GM23338 (cell line): ENCODE measurements around the gene PCLO. TPM values are rescaled to one million over a fixed set of nuclear protein-coding genes. Genes with fewer than 3 reads are reported as not detected.

Experiments
- ATAC-seq: fragments of 200-7000 bp; cut with Tn5 transposase; 3 replicates; pipeline ENCODE4 v1.9.1; 2020
- DNase-seq: peaks from one replicate; pipeline ENCODE4 v3.0.0-alpha.2; 2015; ENCODE audit warnings: low spot score
- H2AFZ ChIP-seq: fragments of 200-600 bp; sonication (generic); 2 replicates; pipeline ENCODE4 v1.8.0; 2016; ENCODE audit warnings: antibody characterized with exemption, mild to moderate bottlenecking, moderate library complexity
- H3F3A ChIP-seq: fragments of 200-600 bp; sonication (generic); replicated peaks from 2 replicates; pipeline ENCODE4 v1.8.0; 2017; ENCODE audit warnings: antibody characterized with exemption, mixed run types, low read depth
- H3K27ac ChIP-seq: fragments of 200-600 bp; sonication (generic); 2 replicates; pipeline ENCODE4 v1.6.1; 2016; ENCODE audit warnings: low read depth
- H3K27me3 ChIP-seq: fragments of 200-600 bp; sonication (generic); 2 replicates; pipeline ENCODE4 v1.8.0; 2016; ENCODE audit warnings: mild to moderate bottlenecking, mixed run types, moderate library complexity; ENCODE audit not compliant: insufficient read depth
- H3K36me3 ChIP-seq: fragments of 200-600 bp; sonication (generic); 2 replicates; pipeline ENCODE4 v1.8.0; 2016; ENCODE audit warnings: mild to moderate bottlenecking; ENCODE audit not compliant: insufficient read depth
- H3K4me1 ChIP-seq: fragments of 200-600 bp; sonication (generic); 2 replicates; pipeline ENCODE4 v1.8.0; 2016; ENCODE audit warnings: mild to moderate bottlenecking, moderate library complexity; ENCODE audit not compliant: insufficient read depth
- H3K4me2 ChIP-seq: fragments of 200-600 bp; sonication (generic); 2 replicates; pipeline ENCODE4 v1.7.1; 2017; ENCODE audit warnings: mixed run types
- H3K4me3 ChIP-seq: fragments of 200-600 bp; sonication (generic); 2 replicates; pipeline ENCODE4 v1.6.1; 2016; ENCODE audit warnings: mixed run types
- H3K79me2 ChIP-seq: fragments of 200-600 bp; sonication (generic); replicated peaks from 2 replicates; pipeline ENCODE4 v1.8.0; 2017; ENCODE audit warnings: mild to moderate bottlenecking; ENCODE audit not compliant: insufficient read depth
- H3K9me2 ChIP-seq: fragments of 200-600 bp; sonication (generic); 2 replicates; pipeline ENCODE4 v1.8.0; 2017; ENCODE audit not compliant: insufficient read depth
- H4K20me1 ChIP-seq: fragments of 200-600 bp; sonication (generic); replicated peaks from 2 replicates; pipeline ENCODE4 v1.8.0; 2017; ENCODE audit warnings: mild to moderate bottlenecking; ENCODE audit not compliant: insufficient read depth
- H3K27ac Mint-ChIP-seq: 2 replicates; pipeline ENCODE4 v1.8.0; 2020; ENCODE audit warnings: inconsistent platforms, mild to moderate bottlenecking, moderate library complexity, mixed read lengths
- H3K27me3 Mint-ChIP-seq: 3 replicates; pipeline ENCODE4 v1.8.0; 2022; ENCODE audit warnings: low read depth, mild to moderate bottlenecking, moderate library complexity, mixed read lengths, inconsistent platforms; ENCODE audit not compliant: insufficient read depth, poor library complexity
- H3K36me3 Mint-ChIP-seq: 3 replicates; pipeline ENCODE4 v1.8.0; 2021; ENCODE audit warnings: low read depth, mild to moderate bottlenecking, inconsistent platforms, moderate library complexity, mixed read lengths
- H3K4me1 Mint-ChIP-seq: 3 replicates; pipeline ENCODE4 v1.8.0; 2020; ENCODE audit warnings: mild to moderate bottlenecking, inconsistent platforms, mixed read lengths
- H3K4me3 Mint-ChIP-seq: 3 replicates; pipeline ENCODE4 v1.8.0; 2021; ENCODE audit warnings: moderate library complexity, mild to moderate bottlenecking, inconsistent platforms, mixed read lengths
- H3K9me3 Mint-ChIP-seq: 3 replicates; pipeline ENCODE4 v1.8.0; 2020; ENCODE audit warnings: moderate library complexity, mild to moderate bottlenecking, inconsistent platforms, mixed read lengths
- CREB1 ChIP-seq: fragments of 250-450 bp; sonication (Bioruptor Pico); IDR thresholded peaks from 2 replicates; pipeline ENCODE4 v1.5.0; 2020; ENCODE audit warnings: low read depth, mild to moderate bottlenecking, moderate library complexity
- CTCF ChIP-seq, 2 experiments: fragments of 200-600 bp in 1 of 2; sonication (generic) in 1 of 2; conservative IDR thresholded peaks; 2 replicates each; pipeline versions ENCODE4 v1.5.1 to v1.6.1; 2016 to 2017; ENCODE audit warnings: antibody characterized with exemption in 2 of 2, low read depth in 2 of 2, mild to moderate bottlenecking in 2 of 2, moderate library complexity in 1 of 2
- ETS1 ChIP-seq: IDR thresholded peaks from 2 replicates; pipeline ENCODE4 v1.6.1; 2016; ENCODE audit warnings: antibody characterized with exemption
- EZH2 ChIP-seq: fragments of 200-600 bp; sonication (generic); IDR thresholded peaks from one replicate; pipeline ENCODE4 v1.8.0; 2017; ENCODE audit warnings: antibody characterized with exemption, mild to moderate bottlenecking, low read depth; ENCODE audit not compliant: unreplicated experiment
- EZH2phosphoT487 ChIP-seq: fragments of 200-600 bp; sonication (generic); IDR thresholded peaks from one replicate; pipeline ENCODE4 v1.8.1; 2018; ENCODE audit warnings: antibody characterized with exemption; ENCODE audit not compliant: unreplicated experiment
- NANOG ChIP-seq: IDR thresholded peaks from 2 replicates; pipeline ENCODE4 v1.6.1; 2016; ENCODE audit warnings: antibody characterized with exemption, borderline replicate concordance
- POLR2AphosphoS5 ChIP-seq: IDR thresholded peaks from 2 replicates; pipeline ENCODE4 v1.6.1; 2016; ENCODE audit warnings: antibody characterized with exemption, low read depth
- ZNF462 ChIP-seq: fragments of 250-450 bp; sonication (Bioruptor Pico); IDR thresholded peaks from 2 replicates; pipeline ENCODE4 v1.5.0; 2020; ENCODE audit warnings: mild to moderate bottlenecking, moderate library complexity
- polyA plus RNA-seq: library from polyadenylated mRNA; unstranded; fragments of >200 nt; fragmentation: Nextera tagmentation; extraction: Ambion mirVana; gene quantifications from 2 replicates; pipeline ENCODE4 v1.2.1, GENCODE V29; 2016
- total RNA-seq: library from RNA; depleted of rRNA; stranded (reverse); fragments of >200 nt; shearing (Covaris generic); gene quantifications from 2 replicates; pipeline ENCODE4 v1.2.3, GENCODE V29; 2014

Gene PCLO
- total and polyA plus RNA-seq, 2 experiments from 2014 or later, result 7.4 to 9.1 TPM

GRCh38 chr7:82760831-82761230 is 401.9 kb downstream of the PCLO start (continued):
- no peak for TF ChIP-seq EZH2phosphoT487

- Histone ChIP-seq H4K20me1 (no peaks in the 10 kb centered on the region), H3K9me2 (no peaks in the 10 kb centered on the region), H3K27me3 (no peaks in the 10 kb centered on the region), H3K36me3 (no peaks in the 10 kb centered on the region), H3K4me1 (peaks cover 36% of the 10 kb centered on the region), H3K27ac (peak overlapping the region; percentile 88), H2AFZ (no peak overlapping the region), H3K4me3 (peak overlapping the region; percentile 14; the same call in 1 of the 2 replicates), H3K4me2 (peak overlapping the region; percentile 59), H3F3A (no peaks in the 10 kb centered on the region), H3K79me2 (no peaks in the 10 kb centered on the region)
- Mint-ChIP-seq H3K27ac (peak overlapping the region; percentile 52), H3K4me1 (peaks cover 27% of the 10 kb centered on the region), H3K4me3 (peak overlapping the region; percentile 13), H3K27me3 (no peaks in the 10 kb centered on the region), H3K36me3 (no peaks in the 10 kb centered on the region), H3K9me3 (no peaks in the 10 kb centered on the region)
- ATAC-seq, result peak; percentile 84
- peak; percentile 91 for TF ChIP-seq NANOG
- no peak for TF ChIP-seq EZH2
- no peak for TF ChIP-seq ETS1
- no peak for TF ChIP-seq CTCF (conservative IDR thresholded peaks at IDR 0.05; ENCODE audit: low read depth in 2 of 2)
- no peak for TF ChIP-seq EZH2phosphoT487
- no peak for TF ChIP-seq CREB1 (CRISPR knock-in tag)
- no peak for TF ChIP-seq POLR2AphosphoS5
- DNase-seq, result peak; percentile 65
These were observed 402.6 kb downstream of the PCLO start for GRCh38 chr7:82760074-82760473.

- ATAC-seq, result no peak
- peak overlapping the region; percentile 50; the same call in 1 of the 2 replicates for H2AFZ ChIP-seq
- H3K27me3 ChIP-seq, result no peaks in the 10 kb centered on the region
- H3K4me1 Mint-ChIP-seq, result peaks cover 25% of the 10 kb centered on the region
- no peak overlapping the region for H3K4me2 ChIP-seq
- H3K4me3 ChIP-seq, result no peak overlapping the region
- H3K79me2 ChIP-seq, result no peaks in the 10 kb centered on the region
- H3K4me3 Mint-ChIP-seq, result no peak overlapping the region
- TF ChIP-seq ZNF462 (CRISPR knock-in tag) (no peak), POLR2AphosphoS5 (no peak)
- H3K27ac Mint-ChIP-seq, result peak overlapping the region; percentile 49; the same call in 1 of the 2 replicates
- H3K27me3 Mint-ChIP-seq, result no peaks in the 10 kb centered on the region
- H4K20me1 ChIP-seq, result no peaks in the 10 kb centered on the region
- H3K36me3 Mint-ChIP-seq, result no peaks in the 10 kb centered on the region
- DNase-seq, result no peak
- H3K9me2 ChIP-seq, result no peaks in the 10 kb centered on the region
- H3K27ac ChIP-seq, result no peak overlapping the region
- no peaks in the 10 kb centered on the region for H3K36me3 ChIP-seq
- peaks cover 31% of the 10 kb centered on the region for H3K4me1 ChIP-seq
- H3K9me3 Mint-ChIP-seq, result no peaks in the 10 kb centered on the region
- no peaks in the 10 kb centered on the region for H3F3A ChIP-seq
These were observed 406.8 kb downstream of the PCLO start for GRCh38 chr7:82755705-82756551.
